ENCODE results near the gene MCAM.

GRCh38 chr11:119338318-119338890 lies 21.5 kb upstream of the MCAM start:
- TF ChIP-seq CTCF (conservative IDR thresholded peaks at IDR 0.05) (peak; percentile 97), ZFX (IDR thresholded peaks at IDR 0.05) (no peak)

All from C4-2B (cell line).